ENCODE data around the gene NCOA1. TPM values are rescaled to one million over a fixed set of nuclear protein-coding genes. Genes with fewer than 3 reads are reported as not detected.

NCOA1 gene
- polyA plus RNA-seq, 12 donors = 88.8 to 465 (median 116) TPM

Other genes starting within 250 kb of the NCOA1 start
- gene ITSN2, start 130.7 kb upstream of the NCOA1 start, polyA plus RNA-seq (ENCODE audit: insufficient read length in 12 of 12) = 10 to 100 TPM in 11 of 12 donors, not detected in 1; 18.4 to 27.5 (median 21.4) TPM